Thoracic aorta (tissue), 2 donors: Measurements from ENCODE around the gene PLXNA2. TPM values are rescaled to one million over a fixed set of nuclear protein-coding genes. Genes with fewer than 3 reads are reported as not detected.

Experiments used
- ATAC-seq: fragments of 150-250 bp; one replicate; pipeline ENCODE4 v1.8.0; 2017; ENCODE audit warnings: low read depth; ENCODE audit not compliant: insufficient number of reproducible peaks, low FRiP score
- DNase-seq: peaks from one replicate; pipeline ENCODE4 v3.0.0-alpha.2; 2020; ENCODE audit warnings: low spot score
- H3K27ac ChIP-seq, 2 donors: fragments of 200-600 bp; sonication (generic); 1 replicate in 1 of 2; 2 replicates in 1 of 2; pipeline ENCODE4 v1.5.1; 2016; ENCODE audit warnings: mild to moderate bottlenecking in 2 of 2, moderate library complexity in 2 of 2
- H3K27me3 ChIP-seq: fragments of 200-600 bp; sonication (generic); replicated peaks from 2 replicates; pipeline ENCODE4 v1.6.0; 2016; ENCODE audit warnings: mild to moderate bottlenecking; ENCODE audit not compliant: insufficient read depth
- H3K36me3 ChIP-seq: fragments of 200-600 bp; sonication (generic); one replicate; pipeline ENCODE4 v1.5.1; 2016
- H3K4me1 ChIP-seq, 2 donors: fragments of 200-600 bp; sonication (generic); 1 replicate in 1 of 2; 2 replicates in 1 of 2; pipeline versions ENCODE4 v1.5.1 to v1.6.0; 2016; ENCODE audit warnings: low read depth in 2 of 2, mild to moderate bottlenecking in 1 of 2; ENCODE audit not compliant: control insufficient read depth in 1 of 2
- H3K4me3 ChIP-seq: fragments of 200-600 bp; sonication (generic); 2 replicates; pipeline ENCODE4 v1.5.1; 2016; ENCODE audit warnings: mild to moderate bottlenecking
- H3K9me3 ChIP-seq: fragments of 200-600 bp; sonication (generic); 2 replicates; pipeline ENCODE4 v1.5.1; 2016
- total RNA-seq, 2 donors: library from RNA; depleted of rRNA; stranded (reverse); fragments of >200 nt; gene quantifications; one replicate each; pipeline versions ENCODE4 v1.1.0 to v1.2.3, GENCODE V29; 2016
- TF ChIP-seq, protein P1 (sequence below): fragments of 200-600 bp; sonication (generic); IDR thresholded peaks from one replicate; pipeline ENCODE4 v1.5.1; 2019; ENCODE audit warnings: antibody characterized with exemption

Gene PLXNA2
- total RNA-seq, 2 donors from 2014 or later: 30.2 to 62.2 TPM

DNA sequence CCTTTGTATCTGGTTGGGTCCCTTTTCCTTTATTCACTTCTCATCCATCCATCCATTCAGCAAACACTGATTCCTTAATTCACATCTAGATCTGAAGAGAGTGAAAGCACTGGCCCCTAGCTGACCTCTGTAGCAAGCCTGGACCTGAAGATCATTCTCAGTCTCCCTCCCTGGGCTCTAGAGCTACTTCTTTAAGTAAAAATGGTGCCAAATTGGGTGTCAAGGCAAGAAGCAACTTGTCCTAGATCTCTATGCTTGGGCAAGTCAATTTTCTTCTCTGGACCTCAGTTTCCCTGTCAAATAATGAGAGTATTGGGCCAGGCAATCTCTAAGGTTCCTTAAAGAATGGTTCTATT lies 36.1 kb downstream of the PLXNA2 start:
- TF ChIP-seq, protein P1, sequence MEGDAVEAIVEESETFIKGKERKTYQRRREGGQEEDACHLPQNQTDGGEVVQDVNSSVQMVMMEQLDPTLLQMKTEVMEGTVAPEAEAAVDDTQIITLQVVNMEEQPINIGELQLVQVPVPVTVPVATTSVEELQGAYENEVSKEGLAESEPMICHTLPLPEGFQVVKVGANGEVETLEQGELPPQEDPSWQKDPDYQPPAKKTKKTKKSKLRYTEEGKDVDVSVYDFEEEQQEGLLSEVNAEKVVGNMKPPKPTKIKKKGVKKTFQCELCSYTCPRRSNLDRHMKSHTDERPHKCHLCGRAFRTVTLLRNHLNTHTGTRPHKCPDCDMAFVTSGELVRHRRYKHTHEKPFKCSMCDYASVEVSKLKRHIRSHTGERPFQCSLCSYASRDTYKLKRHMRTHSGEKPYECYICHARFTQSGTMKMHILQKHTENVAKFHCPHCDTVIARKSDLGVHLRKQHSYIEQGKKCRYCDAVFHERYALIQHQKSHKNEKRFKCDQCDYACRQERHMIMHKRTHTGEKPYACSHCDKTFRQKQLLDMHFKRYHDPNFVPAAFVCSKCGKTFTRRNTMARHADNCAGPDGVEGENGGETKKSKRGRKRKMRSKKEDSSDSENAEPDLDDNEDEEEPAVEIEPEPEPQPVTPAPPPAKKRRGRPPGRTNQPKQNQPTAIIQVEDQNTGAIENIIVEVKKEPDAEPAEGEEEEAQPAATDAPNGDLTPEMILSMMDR: no peak
- H3K4me3 ChIP-seq: no peak overlapping the region
- peaks cover 10% of the 10 kb centered on the region for H3K36me3 ChIP-seq
- no peak for DNase-seq
- peak overlapping the region; percentile 69 to 82 for H3K27ac ChIP-seq
- H3K4me1 ChIP-seq: peaks cover 50 to 62% of the 10 kb centered on the region in 2 donors
- ATAC-seq: no peak
- no peaks in the 10 kb centered on the region for H3K9me3 ChIP-seq
- H3K27me3 ChIP-seq: no peaks in the 10 kb centered on the region

DNA sequence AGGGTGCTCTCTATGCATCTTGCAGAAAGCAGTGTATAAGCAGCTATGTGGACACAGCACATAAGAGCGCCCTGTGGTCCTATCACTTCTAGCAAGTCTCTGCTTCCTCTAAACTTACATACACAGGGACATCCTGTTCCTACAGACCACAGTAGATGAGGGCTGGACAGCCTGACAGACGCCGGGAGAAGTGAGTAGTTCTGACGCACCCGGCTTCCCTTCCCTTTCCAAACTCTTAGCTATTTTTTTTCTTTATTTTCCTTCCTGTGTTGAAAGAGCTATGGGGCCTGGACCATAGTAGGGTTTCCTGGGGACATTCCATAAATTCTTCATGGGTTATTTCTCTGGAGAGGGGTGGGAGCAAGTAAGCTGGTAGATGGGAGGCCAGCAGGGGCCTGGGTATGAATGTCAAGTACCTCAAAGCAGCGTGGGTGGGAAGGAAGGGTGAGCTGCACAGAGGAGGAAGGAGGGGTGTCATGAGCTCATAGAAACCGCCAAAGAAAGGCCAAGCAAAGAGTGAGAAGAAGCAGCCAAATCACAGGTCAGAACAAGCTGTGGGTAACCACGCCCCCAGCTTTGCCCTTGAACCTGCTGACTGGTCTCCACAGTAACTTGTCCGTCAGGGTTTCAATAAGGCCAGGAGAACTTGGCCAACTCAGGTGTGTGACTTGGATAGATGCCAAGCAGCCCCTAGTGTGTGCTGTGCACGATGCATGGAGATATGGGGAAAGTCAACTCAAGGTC lies 36.6 kb downstream of the PLXNA2 start:
- DNase-seq (peak; percentile 56), ATAC-seq (peak; percentile 46)
- Histone ChIP-seq H3K4me3 (no peak overlapping the region), H3K9me3 (no peaks in the 10 kb centered on the region), H3K4me1 (peaks cover 55 to 68% of the 10 kb centered on the region in 2 donors), H3K27me3 (no peaks in the 10 kb centered on the region), H3K36me3 (peaks cover 10% of the 10 kb centered on the region), H3K27ac (peak overlapping the region; percentile 69 to 82)
- TF ChIP-seq, protein P1: no peak

DNA sequence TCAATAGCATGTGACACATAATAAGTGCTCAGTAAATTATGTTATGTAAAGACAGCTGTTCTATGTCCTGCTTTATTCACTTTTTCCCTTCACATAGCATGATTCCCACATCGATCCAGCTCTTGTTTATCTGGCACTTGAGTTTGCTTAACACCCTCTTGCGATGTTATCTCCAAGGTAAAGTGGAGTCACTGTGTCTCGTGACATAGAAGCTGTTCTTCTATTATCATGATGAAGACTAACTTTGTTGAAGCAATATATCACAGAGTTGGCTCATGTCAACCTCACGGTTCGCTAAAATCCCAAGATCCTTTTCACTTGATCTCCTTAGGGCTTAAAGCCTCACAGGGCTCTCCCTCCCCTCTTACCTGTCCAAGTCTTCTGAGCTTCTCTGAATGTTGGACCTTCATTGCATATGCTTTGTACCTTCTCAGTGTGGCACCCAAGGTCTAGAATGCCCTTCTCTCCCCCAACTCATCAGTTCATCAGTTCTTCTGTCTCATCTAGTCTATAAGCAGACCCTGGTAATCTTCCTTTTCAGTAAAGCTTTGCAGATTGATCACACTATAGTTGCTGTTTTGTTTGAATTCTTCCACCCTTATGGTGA lies 38.0 kb downstream of the PLXNA2 start:
- ATAC-seq (no peak), DNase-seq (no peak)
- peak overlapping the region; percentile 69 to 82 for H3K27ac ChIP-seq
- TF ChIP-seq, protein P1: no peak
- H3K4me1 ChIP-seq: peaks cover 66 to 81% of the 10 kb centered on the region in 2 donors
- no peaks in the 10 kb centered on the region for H3K27me3 ChIP-seq
- H3K36me3 ChIP-seq: peaks cover 10% of the 10 kb centered on the region
- H3K4me3 ChIP-seq: no peak overlapping the region
- no peaks in the 10 kb centered on the region for H3K9me3 ChIP-seq

DNA sequence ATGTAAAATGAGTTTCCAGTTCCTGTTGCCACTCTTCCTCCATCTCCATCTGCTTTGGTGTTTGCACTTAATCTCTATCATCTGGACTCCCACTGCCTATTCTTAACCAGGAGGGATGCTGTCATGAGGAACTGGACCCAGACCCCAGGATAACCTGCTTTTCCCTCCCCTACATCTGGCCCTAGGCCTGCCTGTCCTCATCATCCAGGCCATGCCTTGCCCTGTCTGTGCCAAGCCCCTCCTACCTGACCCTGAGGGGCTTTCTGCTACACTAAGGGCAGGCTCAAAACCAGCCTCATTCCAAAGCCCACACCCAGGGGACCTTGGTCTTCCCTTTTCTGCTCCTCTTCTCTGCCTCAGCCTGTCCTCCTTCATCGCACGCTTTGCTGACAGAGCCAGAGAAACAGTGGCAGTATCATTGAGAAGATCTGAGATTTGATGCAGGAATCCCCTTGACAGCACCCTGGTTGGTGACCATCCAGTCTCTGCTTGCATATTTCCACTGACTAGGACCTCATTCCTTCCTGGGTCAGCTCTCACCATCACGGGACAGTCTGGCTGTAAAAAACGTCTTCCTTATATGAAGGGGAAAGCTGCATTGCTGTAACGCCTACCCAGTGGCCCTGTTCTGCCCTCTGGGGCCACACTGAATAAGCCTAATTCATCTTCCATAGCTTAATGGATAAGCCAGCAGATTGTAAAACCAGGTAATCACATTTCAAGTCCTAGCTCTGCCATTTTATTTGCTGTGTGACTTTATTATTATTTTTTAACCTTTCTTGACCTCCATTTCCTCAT lies 38.8 kb downstream of the PLXNA2 start:
- no peak overlapping the region for H3K4me3 ChIP-seq
- ATAC-seq (no peak), DNase-seq (no peak)
- peak overlapping the region; percentile 79 to 82 for H3K27ac ChIP-seq
- TF ChIP-seq, protein P1: no peak
- peaks cover 71 to 88% of the 10 kb centered on the region in 2 donors for H3K4me1 ChIP-seq
- no peaks in the 10 kb centered on the region for H3K27me3 ChIP-seq
- no peaks in the 10 kb centered on the region for H3K9me3 ChIP-seq
- peaks cover 10% of the 10 kb centered on the region for H3K36me3 ChIP-seq

DNA sequence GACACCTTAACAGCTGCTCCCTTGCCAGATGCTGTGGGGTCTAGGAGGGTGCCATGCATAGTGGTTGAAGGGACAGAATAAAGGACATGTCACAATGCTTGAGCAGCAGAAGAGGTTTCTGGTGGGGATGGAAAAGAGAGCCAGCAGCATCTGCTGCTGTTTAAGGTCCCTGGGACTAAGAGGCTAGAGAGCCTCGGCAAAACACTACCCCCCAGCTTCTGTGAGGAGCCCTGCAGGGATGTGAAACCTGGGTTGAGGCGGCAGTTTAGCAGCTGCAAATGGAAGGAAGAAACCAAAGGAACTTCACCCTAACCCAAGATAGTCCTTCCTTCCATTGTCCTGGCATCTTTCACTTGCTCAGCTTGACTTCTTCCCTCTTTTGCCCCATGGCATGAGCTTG lies 39.4 kb downstream of the PLXNA2 start:
- H3K27ac ChIP-seq: peak overlapping the region; percentile 79 to 82
- H3K4me3 ChIP-seq: no peak overlapping the region
- TF ChIP-seq, protein P1: no peak
- peaks cover 71 to 88% of the 10 kb centered on the region in 2 donors for H3K4me1 ChIP-seq
- H3K9me3 ChIP-seq: no peaks in the 10 kb centered on the region
- DNase-seq (no peak), ATAC-seq (no peak)
- peaks cover 10% of the 10 kb centered on the region for H3K36me3 ChIP-seq
- no peaks in the 10 kb centered on the region for H3K27me3 ChIP-seq
